ENCODE data around the gene NLGN1. TPM values are rescaled to one million over a fixed set of nuclear protein-coding genes. Genes with fewer than 3 reads are reported as not detected.

The NLGN1 gene
- total RNA-seq, 3 donors from 2014 or later: 4.4 to 12.3 (median 6.9) TPM

DNA sequence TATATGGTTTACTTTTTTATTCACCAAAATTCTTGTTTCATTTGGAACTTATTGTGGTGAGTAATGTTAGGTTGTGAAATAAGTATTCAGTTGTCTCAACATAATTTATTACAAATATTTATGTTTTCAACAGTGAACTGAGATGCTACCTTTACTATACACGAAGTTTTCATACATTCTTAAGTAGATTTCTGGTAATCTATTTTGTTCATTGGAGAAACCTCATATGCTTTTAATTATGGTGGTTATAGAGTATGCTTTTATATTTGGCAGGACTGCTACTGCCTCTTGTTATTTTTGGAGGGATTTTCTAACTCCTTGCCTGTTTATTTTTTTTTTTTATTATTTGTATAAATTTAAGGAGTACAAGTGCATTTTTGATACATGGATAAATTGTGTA lies 253.1 kb downstream of the NLGN1 start:
- no peak for TF ChIP-seq POLR2A (IDR thresholded peaks at IDR 0.05)
- TF ChIP-seq, protein P1, sequence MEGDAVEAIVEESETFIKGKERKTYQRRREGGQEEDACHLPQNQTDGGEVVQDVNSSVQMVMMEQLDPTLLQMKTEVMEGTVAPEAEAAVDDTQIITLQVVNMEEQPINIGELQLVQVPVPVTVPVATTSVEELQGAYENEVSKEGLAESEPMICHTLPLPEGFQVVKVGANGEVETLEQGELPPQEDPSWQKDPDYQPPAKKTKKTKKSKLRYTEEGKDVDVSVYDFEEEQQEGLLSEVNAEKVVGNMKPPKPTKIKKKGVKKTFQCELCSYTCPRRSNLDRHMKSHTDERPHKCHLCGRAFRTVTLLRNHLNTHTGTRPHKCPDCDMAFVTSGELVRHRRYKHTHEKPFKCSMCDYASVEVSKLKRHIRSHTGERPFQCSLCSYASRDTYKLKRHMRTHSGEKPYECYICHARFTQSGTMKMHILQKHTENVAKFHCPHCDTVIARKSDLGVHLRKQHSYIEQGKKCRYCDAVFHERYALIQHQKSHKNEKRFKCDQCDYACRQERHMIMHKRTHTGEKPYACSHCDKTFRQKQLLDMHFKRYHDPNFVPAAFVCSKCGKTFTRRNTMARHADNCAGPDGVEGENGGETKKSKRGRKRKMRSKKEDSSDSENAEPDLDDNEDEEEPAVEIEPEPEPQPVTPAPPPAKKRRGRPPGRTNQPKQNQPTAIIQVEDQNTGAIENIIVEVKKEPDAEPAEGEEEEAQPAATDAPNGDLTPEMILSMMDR (IDR thresholded peaks at IDR 0.05): no peak
- no peak for TF ChIP-seq POLR2AphosphoS5 (IDR thresholded peaks at IDR 0.05)
- Histone ChIP-seq H3K9me3 (no peaks in the 10 kb centered on the region), H3K4me1 (no peaks in the 10 kb centered on the region), H3K4me3 (no peak overlapping the region), H3K36me3 (no peaks in the 10 kb centered on the region), H3K27me3 (no peaks in the 10 kb centered on the region), H3K27ac (no peak overlapping the region)
- no peak for DNase-seq (ENCODE audit: low spot score in 2 of 2)
- intact Hi-C loops (cut with DNase I; ENCODE audit: low total_unique reads): no loop called here

DNA sequence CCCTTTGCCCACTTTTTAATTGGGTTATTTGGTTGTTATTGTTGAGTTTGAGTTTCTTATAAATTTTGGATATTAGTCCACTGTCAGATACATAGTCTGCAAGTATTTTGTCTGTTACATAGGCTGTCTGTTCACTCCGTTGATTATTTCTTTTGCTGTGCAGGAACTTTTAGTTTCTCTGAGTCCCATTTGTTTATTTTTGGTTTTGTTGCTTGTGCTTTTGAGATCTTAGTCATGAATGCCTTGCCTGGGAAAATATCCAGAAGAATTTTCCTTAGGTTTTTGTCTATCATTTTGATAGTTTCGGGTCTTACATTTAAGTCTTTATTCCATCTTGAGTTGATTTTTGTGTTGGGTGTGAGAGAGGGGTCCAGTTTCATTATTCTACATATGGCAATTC lies 254.5 kb downstream of the NLGN1 start:
- Histone ChIP-seq H3K27ac (no peak overlapping the region), H3K36me3 (no peaks in the 10 kb centered on the region), H3K27me3 (no peaks in the 10 kb centered on the region), H3K9me3 (no peaks in the 10 kb centered on the region), H3K4me3 (no peak overlapping the region), H3K4me1 (no peaks in the 10 kb centered on the region)
- intact Hi-C loops (cut with DNase I; ENCODE audit: low total_unique reads): no loop called here
- no peak for DNase-seq (ENCODE audit: low spot score in 2 of 2)
- no peak for TF ChIP-seq POLR2AphosphoS5 (IDR thresholded peaks at IDR 0.05)
- TF ChIP-seq, protein P1 (IDR thresholded peaks at IDR 0.05): no peak
- no peak for TF ChIP-seq POLR2A (IDR thresholded peaks at IDR 0.05)

DNA sequence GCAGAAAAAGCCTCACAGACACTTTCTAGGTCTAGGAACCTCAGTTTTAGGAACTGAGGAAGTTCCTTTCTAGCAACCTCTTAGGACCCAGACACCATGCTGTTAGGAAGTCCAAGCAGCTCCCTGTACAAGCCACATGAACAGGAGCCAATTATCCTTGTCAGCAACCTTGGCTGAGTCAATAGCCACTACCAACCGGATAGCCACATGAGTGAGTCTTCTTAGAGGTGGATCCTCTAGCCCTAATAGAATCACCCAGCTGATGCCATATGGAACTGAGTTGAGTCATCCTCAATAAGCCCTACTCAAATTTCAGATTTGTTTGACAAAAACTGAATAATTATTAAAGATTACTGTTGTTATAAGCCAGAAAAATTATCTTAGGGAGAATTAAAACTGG lies 256.2 kb downstream of the NLGN1 start:
- no peaks in the 10 kb centered on the region for H3K36me3 ChIP-seq

DNA sequence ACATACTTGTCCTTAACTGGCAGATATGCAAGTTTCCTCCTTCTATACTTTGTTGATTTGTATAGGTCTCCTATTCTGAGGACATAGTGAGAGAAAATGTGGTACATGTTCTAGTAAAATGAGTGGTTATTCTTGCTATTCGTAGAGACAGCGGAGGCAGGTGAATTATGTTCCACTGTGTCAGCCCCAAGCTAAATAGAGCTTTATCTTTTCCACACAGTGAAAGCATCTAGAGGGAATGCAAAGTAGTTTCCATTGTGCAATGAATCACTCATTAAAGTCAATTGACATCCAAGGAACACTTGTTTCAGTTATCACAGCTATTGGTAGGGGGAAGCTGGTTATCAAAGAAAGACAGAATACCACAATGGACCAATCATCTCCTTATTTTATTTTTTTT lies 262.4 kb downstream of the NLGN1 start:
- no peak for DNase-seq (ENCODE audit: low spot score in 2 of 2)
- no peak overlapping the region for H3K27ac ChIP-seq
- no peak for TF ChIP-seq POLR2AphosphoS5 (IDR thresholded peaks at IDR 0.05)
- no peak for TF ChIP-seq POLR2A (IDR thresholded peaks at IDR 0.05)
- TF ChIP-seq, protein P1 (IDR thresholded peaks at IDR 0.05): no peak
- H3K4me1 ChIP-seq: no peaks in the 10 kb centered on the region
- intact Hi-C loops (cut with DNase I; ENCODE audit: low total_unique reads): no loop called here
- no peak overlapping the region for H3K4me3 ChIP-seq
- no peaks in the 10 kb centered on the region for H3K9me3 ChIP-seq
- no peaks in the 10 kb centered on the region for H3K36me3 ChIP-seq
- no peaks in the 10 kb centered on the region for H3K27me3 ChIP-seq

More for the DNA sequence above, 256.2 kb downstream of the NLGN1 start:
- Histone ChIP-seq H3K27me3 (no peaks in the 10 kb centered on the region), H3K27ac (no peak overlapping the region), H3K4me3 (no peak overlapping the region), H3K4me1 (no peaks in the 10 kb centered on the region), H3K9me3 (no peaks in the 10 kb centered on the region)
- TF ChIP-seq, protein P1 (IDR thresholded peaks at IDR 0.05): no peak
- intact Hi-C loops (cut with DNase I; ENCODE audit: low total_unique reads): no loop called here
- DNase-seq (ENCODE audit: low spot score in 2 of 2): no peak

DNA sequence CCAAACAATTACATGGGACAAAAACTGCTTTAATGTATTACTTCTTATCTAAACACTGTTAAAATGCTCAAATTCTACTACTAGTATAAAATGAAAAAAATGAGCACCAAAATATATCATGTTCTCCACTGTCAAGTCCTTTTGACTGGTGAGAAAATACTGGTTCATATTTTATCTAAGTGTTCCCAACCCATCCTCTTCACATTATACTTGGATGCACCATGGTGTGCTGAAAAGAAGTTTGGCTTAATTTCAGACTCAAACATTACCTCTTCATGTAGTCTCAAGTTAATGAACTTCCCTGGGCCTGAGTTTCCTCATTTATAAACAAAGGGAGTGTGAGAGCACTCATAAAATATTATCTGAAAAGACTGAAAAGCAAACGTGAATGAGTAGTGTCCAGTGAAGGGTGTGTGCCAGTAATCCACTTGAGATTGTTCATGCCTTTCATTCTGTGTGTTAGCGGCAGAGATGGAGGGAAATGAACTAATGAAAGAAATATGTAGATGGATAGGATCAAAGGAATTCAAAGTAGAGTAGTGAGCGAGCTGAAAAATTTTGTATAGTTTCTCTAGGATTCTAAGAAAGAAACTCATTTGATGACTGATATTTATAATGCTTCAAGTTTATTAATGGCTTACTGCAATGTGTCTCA lies 263.2 kb downstream of the NLGN1 start:
- H3K9me3 ChIP-seq: no peaks in the 10 kb centered on the region
- no peak overlapping the region for H3K27ac ChIP-seq
- no peaks in the 10 kb centered on the region for H3K36me3 ChIP-seq
- H3K4me1 ChIP-seq: no peaks in the 10 kb centered on the region
- H3K4me3 ChIP-seq: no peak overlapping the region
- H3K27me3 ChIP-seq: no peaks in the 10 kb centered on the region
- TF ChIP-seq POLR2A (IDR thresholded peaks at IDR 0.05) (no peak), POLR2AphosphoS5 (IDR thresholded peaks at IDR 0.05) (no peak)
- TF ChIP-seq, protein P1 (IDR thresholded peaks at IDR 0.05): no peak
- DNase-seq (ENCODE audit: low spot score in 2 of 2): no peak
- intact Hi-C loops (cut with DNase I; ENCODE audit: low total_unique reads): no loop called here
